HG02852 (cell line): ENCODE results near the gene TMEM53.

Experiments used
- ATAC-seq: cut with Tn5 transposase; IDR thresholded peaks from one replicate; pipeline ENCODE4 v1.9.1; 2021; ENCODE audit warnings: mild to moderate bottlenecking, moderate library complexity; ENCODE audit not compliant: unreplicated experiment

Gene TMEM53

DNA sequence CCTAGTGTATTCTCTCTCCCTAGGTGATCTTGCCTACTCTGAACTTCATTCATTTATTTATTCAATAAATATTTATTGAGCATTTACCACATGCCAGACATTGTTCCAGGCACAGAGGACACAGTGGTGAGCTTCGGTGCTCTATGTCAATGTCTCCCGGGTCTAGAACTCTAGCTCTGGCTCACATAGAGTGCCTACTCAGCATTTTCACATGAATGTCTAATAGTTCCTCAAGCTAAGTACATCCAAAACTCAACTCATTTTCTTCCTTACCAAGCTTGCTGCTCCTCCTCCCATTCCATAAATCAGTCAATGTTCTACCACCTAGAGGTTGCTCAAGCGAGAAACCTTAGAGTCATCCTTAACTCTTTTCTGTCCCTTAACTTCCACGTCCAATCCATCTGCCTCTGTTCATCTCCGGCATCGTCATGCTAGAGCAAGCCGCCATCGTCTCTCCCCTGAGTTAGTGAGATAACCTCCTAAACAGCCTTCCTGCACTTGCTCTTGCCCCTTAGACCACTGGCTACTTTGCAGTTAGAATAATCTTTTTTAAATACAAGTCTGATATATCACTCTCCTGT lies 67.5 kb downstream of the TMEM53 start:
- no peak for ATAC-seq

DNA sequence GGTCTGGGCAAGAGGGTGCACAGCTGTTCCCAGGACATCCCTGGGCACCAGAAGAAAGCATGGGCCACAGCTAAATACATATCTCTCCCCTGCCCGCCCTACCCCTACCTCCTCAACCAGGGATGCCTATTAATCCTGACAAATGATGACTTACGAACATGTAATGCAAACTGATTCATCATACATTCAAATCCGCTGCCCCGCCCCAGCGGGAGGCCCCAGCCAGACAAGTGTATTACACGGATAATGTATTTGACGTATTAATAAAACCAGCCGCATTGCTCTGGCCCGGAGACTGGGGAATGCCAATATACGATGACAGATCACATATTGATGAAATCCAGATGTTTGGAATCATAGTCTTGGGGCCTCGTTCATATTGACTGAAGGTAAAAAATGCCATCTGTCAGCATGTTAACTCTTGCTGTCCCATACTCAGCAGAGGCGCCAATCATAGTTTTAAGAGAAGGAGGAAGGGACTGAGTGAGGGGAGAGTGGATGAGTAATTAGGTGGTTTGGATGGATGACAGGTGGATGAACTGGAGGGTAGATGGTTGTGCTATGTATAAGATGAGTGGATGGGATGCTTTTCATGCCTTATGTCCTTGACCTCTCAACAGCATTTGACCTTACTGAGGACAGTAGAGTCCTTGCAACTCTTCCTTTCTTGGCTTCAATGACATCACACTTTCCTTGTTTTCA lies 68.2 kb downstream of the TMEM53 start:
- ATAC-seq = no peak

DNA sequence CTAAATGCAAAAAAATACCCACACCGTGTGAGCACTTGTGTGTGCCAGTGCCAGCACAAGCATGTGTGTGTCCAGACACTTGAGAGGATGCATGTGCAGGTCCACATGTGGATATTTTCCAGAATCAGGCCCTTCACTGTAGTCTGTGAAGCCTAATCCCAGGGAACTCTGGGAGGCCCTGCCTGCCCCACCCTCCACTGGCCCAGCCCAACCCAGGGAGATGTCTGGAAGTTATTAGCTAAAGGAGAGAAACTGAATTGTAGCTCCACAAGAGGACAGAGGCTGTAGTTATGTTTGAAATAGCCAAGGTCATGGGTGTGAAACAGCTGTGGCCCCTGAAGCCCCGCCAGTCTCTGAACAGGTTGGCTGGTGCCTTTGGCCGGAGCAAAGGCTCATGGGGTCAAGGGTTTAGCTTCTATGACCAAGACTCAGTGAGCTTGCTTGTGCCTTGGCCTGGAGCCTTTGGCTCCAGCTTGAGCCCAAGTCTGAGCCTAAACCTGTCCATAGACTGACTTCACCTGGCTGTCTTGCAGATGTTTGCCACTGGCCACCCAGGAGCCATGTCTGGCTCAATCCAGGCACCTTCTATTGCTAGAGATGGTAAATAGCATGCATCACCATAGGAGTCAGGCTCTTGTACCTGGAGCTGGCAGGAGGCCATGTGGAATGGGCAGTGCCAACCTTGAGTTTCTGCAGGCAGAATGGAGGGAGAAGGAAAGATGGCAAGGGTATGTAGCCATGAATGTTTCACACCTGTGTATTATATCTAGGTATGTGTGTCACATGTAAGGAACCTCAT lies 69.9 kb downstream of the TMEM53 start:
- ATAC-seq = no peak

DNA sequence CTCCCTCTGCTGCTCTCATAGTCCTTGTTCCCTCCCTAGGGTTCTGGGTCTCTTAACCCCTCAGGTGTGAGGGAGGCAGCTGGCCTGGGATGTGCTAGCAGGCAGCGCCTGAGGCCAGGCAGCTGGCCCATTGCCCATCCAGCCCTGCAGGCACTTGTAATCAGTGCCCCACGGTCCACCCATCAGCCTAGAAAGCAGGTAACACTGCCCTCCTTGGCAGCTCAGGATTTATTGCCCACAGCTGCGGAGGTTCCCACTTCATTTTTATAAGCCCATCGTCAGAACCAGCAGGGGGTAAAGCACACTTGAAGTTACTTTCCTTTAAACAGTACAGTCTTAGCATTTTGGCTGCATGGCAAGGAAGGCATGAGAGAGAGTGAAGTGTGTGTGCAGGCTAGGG lies 70.6 kb downstream of the TMEM53 start:
- ATAC-seq = no peak
